ENCODE results near the gene WWOX.

DNA sequence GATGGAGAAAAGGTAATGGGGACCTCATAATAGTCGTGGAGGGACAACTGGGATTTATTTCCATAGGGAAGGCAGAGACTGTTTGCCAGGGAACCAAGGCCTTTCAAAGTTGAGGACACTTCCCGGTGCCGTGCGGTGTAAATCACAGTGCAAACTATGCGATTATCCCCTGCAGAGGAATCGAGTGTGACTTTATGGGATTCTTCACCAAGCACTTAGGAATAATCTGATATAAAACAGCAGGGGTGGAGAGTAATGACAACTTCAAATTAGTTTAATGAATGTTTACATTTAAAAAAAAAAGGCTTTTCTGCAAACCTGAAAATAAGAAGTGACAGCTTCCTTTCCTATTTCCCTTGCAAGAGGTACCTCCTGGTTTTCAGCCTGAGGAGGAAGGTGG is 962.9 kb downstream of the WWOX start:
- TF ChIP-seq EZH2 (IDR thresholded peaks at IDR 0.05; ENCODE audit: borderline replicate concordance, low read depth, low read length, severe bottlenecking), result no peak
- TF ChIP-seq, protein P1, sequence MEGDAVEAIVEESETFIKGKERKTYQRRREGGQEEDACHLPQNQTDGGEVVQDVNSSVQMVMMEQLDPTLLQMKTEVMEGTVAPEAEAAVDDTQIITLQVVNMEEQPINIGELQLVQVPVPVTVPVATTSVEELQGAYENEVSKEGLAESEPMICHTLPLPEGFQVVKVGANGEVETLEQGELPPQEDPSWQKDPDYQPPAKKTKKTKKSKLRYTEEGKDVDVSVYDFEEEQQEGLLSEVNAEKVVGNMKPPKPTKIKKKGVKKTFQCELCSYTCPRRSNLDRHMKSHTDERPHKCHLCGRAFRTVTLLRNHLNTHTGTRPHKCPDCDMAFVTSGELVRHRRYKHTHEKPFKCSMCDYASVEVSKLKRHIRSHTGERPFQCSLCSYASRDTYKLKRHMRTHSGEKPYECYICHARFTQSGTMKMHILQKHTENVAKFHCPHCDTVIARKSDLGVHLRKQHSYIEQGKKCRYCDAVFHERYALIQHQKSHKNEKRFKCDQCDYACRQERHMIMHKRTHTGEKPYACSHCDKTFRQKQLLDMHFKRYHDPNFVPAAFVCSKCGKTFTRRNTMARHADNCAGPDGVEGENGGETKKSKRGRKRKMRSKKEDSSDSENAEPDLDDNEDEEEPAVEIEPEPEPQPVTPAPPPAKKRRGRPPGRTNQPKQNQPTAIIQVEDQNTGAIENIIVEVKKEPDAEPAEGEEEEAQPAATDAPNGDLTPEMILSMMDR (IDR thresholded peaks at IDR 0.05; ENCODE audit: extremely low read depth in 1 of 2, insufficient read depth in 1 of 2, low read depth in 1 of 2, low read length in 2 of 2), result no peak
- TF ChIP-seq POLR2AphosphoS5 (IDR thresholded peaks at IDR 0.05; ENCODE audit: insufficient read depth, low read depth, low read length), result no peak
- TF ChIP-seq POLR2A (IDR thresholded peaks at IDR 0.05; ENCODE audit: low read depth, low read length), result no peak
